Brain pericyte (primary cell): ENCODE data around the gene EEFSEC.
A peak's percentile ranks its signal among the peaks of the same experiment; 100 is the strongest.

Experiments used
- DNase-seq: peaks from one replicate; pipeline ENCODE4 v3.0.0-alpha.2; 2012; ENCODE audit warnings: low read depth, low spot score

Gene EEFSEC, protein sequence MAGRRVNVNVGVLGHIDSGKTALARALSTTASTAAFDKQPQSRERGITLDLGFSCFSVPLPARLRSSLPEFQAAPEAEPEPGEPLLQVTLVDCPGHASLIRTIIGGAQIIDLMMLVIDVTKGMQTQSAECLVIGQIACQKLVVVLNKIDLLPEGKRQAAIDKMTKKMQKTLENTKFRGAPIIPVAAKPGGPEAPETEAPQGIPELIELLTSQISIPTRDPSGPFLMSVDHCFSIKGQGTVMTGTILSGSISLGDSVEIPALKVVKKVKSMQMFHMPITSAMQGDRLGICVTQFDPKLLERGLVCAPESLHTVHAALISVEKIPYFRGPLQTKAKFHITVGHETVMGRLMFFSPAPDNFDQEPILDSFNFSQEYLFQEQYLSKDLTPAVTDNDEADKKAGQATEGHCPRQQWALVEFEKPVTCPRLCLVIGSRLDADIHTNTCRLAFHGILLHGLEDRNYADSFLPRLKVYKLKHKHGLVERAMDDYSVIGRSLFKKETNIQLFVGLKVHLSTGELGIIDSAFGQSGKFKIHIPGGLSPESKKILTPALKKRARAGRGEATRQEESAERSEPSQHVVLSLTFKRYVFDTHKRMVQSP

DNA sequence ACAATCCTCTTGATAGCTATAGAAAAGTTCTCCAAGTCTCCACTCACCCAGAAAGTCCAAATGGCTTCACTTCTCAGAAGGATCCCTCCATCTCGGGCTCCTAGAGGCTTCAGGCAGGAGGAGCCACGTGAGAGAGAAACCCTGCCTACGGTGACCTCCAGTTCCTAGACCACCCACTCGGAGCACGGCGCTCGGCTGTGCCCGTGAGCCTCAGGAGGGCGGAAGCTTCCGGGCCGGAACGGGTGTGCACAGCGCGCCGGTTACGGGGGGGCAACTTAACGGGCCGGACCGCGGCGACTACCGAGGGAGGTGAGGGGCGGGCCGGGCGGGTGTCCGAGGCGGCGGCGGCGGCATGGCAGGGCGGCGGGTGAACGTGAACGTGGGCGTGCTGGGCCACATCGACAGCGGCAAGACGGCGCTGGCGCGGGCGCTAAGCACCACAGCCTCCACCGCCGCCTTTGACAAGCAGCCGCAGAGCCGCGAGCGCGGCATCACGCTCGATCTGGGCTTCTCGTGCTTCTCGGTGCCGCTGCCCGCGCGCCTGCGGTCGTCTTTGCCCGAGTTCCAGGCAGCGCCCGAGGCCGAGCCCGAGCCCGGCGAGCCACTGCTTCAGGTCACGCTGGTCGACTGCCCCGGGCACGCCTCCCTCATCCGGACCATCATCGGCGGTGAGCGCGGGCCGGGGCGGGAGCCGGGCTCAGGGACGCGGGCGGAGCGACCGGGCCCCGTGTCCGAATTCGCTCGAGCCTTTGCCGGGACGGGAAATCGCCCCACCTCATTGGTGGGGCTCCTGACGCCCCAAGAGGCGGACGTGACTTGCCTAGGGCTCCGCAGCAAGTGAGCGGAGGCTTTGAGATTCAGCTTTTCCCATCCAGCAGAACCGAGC, at the start of gene EEFSEC:
Gene EEFSEC (plus strand): TSS at position 326 of the 886 bp plus-strand sequence. CDS start 27 bp downstream, at position 353.
- DNase-seq, result peak; percentile 43

DNA sequence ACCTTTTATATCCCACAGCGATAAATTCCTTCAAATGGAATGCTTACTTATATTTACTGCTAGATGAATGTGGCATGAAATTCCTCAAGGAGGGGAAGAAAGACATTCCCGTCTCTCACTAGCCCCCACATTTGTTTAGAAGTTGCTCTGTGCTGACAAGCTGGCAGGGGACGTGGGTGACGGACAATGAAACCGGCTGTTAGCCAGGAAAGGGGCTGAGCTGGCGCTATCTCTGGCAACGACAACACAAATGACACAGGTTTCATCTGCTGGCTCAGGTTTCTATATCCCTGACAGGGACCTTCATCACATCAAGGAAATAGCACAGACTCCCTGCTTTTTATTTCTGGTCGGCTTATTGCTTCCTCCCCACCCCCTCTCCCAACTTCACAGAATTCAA, 45.4 kb upstream of the EEFSEC start:
- no peak for DNase-seq

DNA sequence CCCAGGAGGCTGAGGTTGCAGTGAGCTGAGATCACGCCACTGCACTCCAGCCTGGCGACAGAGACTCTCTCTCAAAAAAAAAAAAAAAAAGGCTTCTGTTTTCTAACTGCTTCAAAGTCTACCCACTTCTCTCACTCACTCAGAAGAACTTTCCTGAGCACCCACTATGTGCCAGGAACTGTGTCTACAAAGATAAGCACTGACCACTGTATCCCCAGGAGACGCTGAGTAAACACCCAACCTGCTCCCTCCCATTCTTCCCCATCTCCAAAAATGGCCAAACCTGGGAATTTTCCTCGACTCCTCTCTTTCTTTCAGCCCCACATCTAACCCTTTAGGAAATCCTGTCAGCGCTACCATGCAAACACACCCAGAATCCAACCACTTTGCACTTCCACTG, 42.1 kb upstream of the EEFSEC start:
- DNase-seq, result no peak

DNA sequence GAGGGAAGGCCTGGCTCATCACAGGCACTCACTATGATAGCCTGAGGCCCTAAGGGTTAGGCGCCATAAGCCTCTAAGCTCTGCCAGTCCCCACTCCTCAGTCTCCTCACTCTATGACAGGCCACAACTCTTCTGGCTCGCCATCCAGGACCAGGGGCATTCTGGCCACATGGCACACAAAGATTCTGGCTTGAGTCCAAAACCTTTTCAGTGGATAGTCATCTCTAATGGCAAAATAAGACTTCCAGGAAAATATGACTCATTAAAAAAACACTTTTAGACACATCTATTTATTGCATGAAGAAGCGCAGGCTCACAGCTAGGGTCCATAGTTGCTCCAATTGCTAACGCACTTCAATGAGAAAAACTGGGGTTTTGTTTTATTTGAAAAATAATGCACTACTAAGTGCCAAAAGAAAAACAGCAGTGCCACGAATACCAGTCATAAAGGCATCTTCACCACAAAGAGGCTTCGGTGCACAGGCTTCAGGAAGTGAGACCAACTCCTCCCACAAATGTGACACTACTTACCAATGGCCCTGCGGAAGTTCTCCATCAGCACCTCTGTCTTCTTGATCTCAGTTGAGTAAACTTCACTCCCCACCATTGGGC, 40.8 kb upstream of the EEFSEC start:
- peak; percentile 84 for DNase-seq

DNA sequence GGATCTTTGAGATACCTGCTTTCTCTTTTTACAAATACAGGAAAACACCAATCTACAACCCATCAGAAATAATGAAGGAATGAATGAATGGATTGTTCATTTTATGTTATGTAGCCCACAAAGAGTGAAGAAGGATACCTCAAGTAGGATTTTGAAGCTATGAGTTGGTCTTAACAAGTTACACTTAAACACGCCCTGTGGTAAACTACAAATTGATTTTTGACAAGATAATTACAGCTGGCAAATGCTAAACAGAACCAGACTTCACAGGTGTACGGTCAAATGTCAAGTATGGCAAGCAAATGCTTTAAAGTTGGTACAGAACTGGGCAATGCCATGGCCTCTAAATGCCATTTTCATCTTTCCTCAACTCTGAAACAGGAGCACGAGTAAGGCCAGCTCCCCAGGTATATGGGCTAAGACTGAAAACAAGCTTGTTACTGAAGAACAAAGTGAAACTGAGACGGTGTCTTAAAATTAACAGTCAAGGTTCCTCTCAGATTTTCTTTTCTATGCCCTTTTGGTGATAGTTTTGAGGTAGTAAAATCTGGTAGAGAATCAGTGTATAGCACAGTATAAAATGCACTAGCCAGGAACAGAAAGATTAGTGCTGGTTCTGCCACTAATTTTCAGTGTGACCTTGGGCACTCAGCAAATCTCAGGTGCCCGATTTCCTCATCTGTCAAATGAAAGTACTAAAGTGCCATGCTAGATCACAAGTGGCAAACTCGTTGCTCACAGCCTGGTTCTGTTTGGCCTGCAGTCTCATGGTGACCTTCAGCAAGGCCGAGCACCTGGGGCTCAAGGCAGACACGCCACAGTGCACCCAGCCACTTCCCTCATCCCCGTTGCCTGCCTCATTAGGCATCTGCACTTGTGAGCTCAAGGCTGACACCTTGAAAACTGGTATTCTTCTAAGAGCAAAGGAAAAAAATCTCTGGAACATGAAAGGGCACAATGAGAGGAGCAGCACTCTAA, 39.2 kb upstream of the EEFSEC start:
- DNase-seq, result no peak

DNA sequence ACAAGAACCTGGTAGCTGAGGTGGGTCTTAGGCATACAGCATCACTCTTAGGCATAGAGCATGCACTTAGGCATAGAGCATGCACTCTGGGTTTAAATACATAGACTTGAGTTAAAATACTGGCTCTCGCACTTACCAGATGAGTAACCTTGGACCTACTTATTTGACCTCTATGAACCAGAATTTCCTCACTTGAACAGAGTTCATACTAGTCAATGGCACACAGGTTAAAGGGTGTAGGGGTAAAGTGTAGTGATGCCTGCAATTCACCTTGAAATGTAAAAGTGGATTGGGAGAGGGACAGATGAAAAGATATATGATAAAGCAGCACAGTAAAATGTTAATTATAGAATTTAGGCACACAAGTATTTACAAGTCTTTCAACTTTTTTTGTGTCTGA, 31.3 kb upstream of the EEFSEC start:
- no peak for DNase-seq

DNA sequence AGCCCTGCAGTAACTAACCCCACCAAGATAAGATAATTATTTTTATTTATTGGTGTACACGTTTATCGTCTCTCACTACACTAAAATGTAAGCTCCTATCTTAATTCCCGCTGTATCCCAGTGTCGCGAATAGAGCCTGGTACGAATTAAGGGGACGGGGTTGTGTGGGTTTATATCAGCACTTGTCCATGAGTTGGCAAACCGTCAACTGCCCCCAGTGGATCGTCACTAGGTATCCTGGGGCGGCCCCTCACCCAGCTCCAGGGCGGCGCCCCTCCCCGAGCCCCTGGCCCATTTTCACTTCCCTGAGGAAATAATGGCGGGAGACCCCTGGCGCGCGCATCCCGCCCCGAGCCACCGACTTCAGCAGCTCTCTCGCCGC, 30.1 kb upstream of the EEFSEC start:
- DNase-seq, result no peak

DNA sequence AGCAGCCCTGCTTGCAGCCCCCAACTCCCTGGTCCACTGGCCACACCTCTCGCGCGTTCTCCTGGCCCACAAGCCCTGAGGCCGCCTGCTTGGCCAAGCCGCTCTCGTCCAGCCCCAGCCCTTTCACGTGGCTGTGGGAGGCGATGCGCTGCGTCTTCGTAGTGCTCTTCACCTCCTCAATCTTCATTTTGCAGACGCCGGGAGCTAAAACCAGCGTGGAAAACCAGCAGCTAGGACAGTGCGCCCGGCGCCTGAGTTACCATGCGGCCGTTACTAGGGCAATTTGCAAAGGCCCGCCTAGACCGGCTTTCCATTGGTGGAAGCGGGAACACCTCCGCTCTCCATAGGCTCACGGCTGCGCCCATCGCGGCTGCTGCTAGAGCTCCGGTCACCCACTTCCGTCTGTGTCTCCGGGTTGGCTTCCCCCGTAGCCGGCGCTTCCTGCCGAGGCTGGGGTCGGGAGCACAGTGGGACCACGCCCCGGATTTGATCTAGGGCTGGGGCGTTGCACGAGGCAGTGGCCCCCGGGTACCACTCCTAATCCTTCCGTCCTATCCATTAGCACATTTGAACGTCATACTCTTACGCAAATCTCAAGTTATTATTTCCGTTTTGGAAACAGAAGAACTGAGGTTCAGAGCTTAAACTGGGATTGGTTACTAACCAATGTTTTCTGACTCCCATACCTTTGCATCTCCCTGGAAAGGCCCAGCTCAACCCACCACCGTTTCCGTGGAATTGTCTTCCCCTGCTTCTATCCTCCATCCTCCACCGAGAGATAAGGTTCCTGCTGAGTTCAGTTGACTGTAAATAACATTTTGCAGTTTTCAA, 29.5 kb upstream of the EEFSEC start, which contains the start of gene RUVBL1:
Gene RUVBL1 (minus strand): TSS at position 275 of the 831 bp plus-strand sequence. CDS start 88 bp downstream, at position 187.
- peak; percentile 91 for DNase-seq

DNA sequence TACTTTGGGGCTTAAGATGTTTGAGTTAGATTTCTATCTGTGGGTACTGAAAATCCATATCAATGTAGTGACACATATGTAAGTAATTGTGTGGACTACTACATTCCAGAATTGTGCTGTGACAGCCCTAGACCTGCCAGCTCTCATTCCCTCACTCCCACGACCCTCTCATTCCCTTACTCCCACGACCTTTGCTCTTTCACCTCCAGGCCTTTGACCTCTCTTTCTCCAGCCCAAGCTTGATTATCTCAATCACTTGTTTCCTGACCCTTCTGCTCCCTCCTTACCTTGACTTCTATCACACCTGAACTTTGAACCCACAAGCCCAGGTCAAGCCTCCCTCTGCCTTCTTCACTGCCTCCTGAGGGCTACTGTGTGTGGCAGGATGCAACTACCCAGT, 26.0 kb upstream of the EEFSEC start:
- DNase-seq, result no peak

DNA sequence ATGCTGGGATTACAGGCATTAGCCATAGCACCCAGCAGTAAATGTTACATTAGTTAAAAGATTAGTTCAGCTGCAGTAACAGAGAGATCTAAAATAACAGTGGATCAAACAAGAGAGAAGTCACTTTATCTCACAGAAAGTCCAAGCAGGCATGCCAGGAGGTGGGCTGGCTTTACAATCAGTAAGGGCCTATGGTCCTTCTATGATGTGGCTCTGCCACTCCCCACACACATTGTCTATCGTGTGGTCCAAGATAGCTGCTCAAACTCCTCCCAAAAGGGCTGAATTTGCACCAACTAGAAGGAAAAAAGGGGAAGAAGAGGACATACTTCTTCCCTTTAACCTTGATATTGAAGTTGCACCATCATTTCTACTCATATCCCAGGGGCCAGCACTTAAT, 25.0 kb upstream of the EEFSEC start:
- no peak for DNase-seq

DNA sequence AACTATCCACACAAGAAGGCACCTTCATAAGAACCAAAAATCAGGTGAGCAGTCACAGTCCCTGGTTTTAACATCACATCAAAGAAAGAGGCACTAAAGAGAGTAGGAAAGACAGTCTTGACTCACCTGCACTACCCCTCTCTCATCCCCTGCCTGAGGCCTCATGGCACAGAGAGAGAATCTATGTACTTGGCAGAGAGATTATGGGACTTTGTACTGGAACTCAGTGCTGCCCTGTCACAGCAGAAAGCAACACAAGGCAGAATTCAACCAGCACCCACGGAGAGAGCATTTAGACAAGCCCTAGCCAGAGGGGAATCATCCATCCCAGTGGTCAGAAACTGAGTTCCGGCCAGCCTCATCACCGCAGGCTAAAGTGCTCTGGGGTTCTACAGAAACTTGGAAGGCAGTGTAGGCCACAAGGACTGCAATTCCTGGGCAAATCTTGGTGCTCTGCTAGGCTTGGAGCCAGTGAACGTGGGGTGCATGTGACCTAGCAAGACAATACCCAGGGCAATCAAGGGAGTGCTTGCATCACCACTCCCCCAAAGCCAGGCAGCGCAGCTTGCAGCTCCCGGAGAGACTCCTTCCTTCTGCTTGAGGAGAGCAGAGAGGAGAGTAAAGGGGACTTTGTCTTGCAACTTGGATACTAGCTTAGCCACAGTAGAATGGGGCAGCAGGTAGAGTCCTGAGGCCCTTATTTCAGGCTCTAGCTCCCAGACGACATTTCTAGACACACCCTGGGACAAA, 21.2 kb upstream of the EEFSEC start:
- DNase-seq, result no peak

DNA sequence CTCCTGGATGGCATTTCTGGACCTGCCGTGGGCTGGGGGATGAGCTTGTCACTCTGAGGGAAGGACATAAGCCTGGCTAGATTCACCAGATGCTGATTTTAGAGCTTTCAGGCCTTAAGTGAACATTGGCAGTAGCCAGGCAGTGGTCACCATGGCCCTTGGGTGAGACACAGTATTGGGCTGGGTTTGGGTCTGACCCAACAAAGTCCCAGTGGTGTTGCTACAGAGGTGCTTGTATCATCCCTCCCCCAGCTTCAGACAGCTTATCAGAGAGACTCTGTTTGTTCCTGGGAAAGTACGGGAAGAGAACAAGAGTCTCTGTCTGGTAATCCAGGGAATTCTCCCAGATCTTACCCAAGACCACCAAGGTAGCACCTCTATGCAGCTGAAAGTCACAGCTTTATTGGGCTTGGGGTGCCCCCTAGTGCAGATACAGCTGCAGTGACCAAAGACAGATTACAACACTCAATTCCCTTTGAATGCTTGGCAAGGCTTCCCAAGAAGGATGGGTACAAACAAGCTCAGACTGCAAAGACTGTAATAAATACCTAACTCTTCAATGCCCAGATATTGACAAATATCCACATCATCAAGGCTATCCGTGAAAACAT, 19.9 kb upstream of the EEFSEC start:
- DNase-seq, result peak; percentile 36

DNA sequence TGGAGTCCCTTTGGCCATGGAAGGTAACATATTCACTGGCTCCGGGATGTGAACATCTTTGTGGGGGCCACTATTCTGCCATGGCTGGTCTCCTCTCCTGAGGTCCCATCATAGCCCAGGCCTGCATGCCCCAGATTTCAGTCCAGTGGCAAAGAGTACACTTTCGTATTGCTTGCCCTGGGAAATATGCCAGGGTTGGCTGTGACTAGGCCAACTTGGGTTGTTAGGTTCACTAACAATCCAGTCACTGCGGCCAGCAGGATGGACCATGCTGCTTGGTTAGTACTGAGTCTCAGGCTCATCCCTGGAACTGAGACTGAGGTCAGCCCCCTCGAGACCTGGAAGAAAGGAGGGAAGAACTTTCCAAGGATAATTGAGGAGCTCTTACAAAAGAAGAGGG, 9.8 kb upstream of the EEFSEC start:
- DNase-seq, result no peak

DNA sequence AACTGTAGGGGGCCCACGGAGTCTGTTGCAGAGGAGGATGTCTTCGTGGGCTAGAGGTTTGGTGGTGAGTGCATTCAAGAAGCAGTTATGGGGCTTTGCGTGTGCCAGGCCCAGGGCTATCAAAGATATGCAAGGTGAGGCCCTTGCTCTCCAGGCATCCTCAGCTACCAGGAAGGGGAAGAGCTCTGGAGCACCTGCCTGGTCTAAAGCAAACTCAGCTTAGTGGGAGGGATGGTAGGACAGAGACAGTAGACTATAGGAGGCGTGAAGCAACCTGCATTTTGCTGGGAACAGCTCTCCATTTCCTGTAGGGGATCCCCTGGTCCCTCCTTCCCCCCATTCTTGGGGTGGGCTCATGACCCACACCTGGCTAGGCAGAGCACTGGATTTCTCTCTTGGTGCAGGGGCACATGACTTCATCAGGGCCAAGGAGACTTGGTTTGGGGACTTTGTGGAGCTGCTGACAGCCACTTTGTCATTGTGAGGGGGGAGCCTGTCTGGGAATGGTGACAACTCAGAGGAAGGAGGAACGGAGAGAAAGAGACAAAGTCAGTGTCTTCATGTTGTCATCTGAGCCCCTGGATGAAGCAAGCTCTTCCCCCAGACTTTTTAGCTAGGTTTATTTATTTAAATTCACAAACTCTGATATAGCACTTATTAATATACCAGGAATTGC, 8.6 kb upstream of the EEFSEC start:
- DNase-seq, result no peak

DNA sequence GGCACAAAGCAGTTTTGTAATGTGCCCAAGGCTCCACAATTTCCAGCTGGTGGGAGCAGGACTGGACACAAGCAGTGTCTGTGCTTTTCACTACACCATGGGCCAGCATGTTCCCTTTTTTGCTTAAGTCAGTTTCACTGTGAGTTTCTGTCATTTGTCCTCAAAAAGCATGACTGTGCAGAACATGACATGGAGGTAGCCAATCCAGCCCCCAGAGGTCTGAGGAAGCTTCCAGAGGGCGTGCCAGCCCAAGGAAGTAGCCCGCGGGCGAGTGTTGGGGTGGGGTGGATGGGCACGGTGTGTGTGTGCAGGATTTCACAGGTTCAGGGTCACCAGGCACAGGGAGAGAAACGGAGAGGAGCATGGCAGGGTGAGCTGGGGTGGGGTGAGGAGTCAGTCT, 8.0 kb upstream of the EEFSEC start:
- DNase-seq, result no peak

DNA sequence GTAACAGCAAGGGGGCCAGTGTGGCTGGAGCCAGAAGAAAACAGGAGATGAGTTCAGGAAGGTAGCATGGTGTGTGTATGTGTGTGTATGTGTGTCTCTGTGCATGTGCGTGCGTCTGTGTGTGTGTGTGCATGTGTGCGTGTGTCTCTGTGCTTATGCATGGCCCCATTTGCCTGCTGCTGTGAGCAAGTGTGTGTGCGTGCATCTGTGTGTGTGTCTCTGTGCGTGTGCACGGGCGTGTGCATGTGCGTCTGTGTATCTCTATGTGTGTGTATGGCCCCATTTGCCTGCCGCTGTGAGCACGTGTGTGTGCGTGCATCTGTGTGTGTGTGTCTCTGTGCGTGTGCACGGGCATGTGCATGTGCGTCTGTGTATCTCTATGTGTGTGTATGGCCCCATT, 7.1 kb upstream of the EEFSEC start:
- no peak for DNase-seq

DNA sequence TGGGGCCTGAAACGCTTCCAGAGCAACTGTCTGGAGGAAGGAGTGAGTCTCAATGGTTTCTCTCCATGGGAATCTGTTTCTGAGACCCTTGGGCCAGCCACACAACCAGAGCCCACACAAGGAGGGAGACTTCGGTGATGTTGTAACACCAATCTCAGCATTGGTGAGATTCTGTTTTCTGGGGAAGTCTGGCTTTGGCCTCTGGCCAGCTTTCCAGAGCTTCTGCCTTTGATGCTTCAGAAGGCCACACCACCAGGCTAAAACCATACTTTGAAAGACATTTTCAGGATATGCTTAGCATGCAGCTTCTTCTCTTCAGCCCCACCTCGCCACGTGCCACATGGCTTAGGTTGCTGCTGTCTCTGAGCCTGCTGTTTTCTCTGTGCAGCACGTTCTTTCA, 3.6 kb upstream of the EEFSEC start:
- DNase-seq, result no peak

DNA sequence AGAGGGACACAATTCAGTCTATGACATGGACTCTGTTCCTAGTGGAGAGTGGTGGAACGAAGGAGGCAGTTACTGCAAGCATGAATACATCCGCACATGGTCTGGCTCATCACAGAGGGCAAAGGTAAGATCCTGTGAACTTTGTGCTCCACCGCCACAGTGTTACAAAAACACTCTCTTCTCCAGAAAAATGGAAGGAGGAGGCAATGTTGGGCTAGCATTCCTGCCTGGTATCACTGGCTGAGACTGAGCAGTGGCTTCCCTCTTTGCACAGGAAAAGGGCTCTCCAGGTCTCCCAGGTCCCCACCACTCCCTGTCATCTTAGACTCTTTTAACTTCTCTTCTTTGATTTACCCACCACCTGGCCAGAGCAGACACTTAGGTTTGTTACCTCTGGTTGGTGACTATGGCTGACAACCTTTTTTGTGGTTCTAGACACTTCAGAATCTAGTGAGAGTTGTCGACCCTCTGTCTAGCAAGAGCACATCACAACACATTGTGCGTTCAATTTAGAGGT, 1.5 kb upstream of the EEFSEC start:
- no peak for DNase-seq
